GM12875 (cell line): ENCODE results near the gene CD99L2.
A peak's percentile ranks its signal among the peaks of the same experiment; 100 is the strongest.
"Not testable (repeated sequence)": the region's sequence is repeated elsewhere in the genome, so short reads cannot be mapped to it uniquely, and the experiment has no call there.

Source experiments
- H3K4me3 ChIP-seq: one replicate; pipeline ENCODE4 v1.5.1; 2011; ENCODE audit warnings: low read depth, low read length, control low read depth
- CTCF ChIP-seq: IDR thresholded peaks from 2 replicates; pipeline ENCODE4 v1.5.1; 2011; ENCODE audit warnings: low read depth, mild to moderate bottlenecking, control low read depth, inconsistent platforms, low read length, moderate library complexity, borderline replicate concordance; ENCODE audit not compliant: insufficient read depth

Gene CD99L2

GRCh38 chrX:150897421-150898320 is 797 bp downstream of the CD99L2 start:
- peak overlapping the region; percentile 64 for H3K4me3 ChIP-seq
- no peak for TF ChIP-seq CTCF

- no peak overlapping the region for H3K4me3 ChIP-seq
- no peak for TF ChIP-seq CTCF
Measured at GRCh38 chrX:150896632-150897031, 1.8 kb downstream of the CD99L2 start.

GRCh38 chrX:150893936-150894335 is 4.5 kb downstream of the CD99L2 start:
- no peak for TF ChIP-seq CTCF
- no peak overlapping the region for H3K4me3 ChIP-seq

GRCh38 chrX:150889131-150889530 is 9.3 kb downstream of the CD99L2 start:
- TF ChIP-seq CTCF = no peak
- H3K4me3 ChIP-seq = no peak overlapping the region

GRCh38 chrX:150887906-150888465 is 10.5 kb downstream of the CD99L2 start:
- H3K4me3 ChIP-seq = no peak overlapping the region
- TF ChIP-seq CTCF = no peak

GRCh38 chrX:150887268-150887667 is 11.2 kb downstream of the CD99L2 start:
- H3K4me3 ChIP-seq = not testable (repeated sequence)

- H3K4me3 ChIP-seq = no peak overlapping the region
- TF ChIP-seq CTCF = no peak
Measured at GRCh38 chrX:150886381-150886780, 12.1 kb downstream of the CD99L2 start.
